NCI-H345 treated with DMSO at 0.1 percent for 48 hours (cell line): ENCODE results near the gene MARK1.
"Not testable (repeated sequence)": the region's sequence is repeated elsewhere in the genome, so short reads cannot be mapped to it uniquely, and the experiment has no call there.

Experiments used
- DNase-seq: peaks from one replicate; lab custom pipeline; 2025; ENCODE audit not compliant: unreplicated experiment; lab: John Stamatoyannopoulos, UW

Gene MARK1

DNA sequence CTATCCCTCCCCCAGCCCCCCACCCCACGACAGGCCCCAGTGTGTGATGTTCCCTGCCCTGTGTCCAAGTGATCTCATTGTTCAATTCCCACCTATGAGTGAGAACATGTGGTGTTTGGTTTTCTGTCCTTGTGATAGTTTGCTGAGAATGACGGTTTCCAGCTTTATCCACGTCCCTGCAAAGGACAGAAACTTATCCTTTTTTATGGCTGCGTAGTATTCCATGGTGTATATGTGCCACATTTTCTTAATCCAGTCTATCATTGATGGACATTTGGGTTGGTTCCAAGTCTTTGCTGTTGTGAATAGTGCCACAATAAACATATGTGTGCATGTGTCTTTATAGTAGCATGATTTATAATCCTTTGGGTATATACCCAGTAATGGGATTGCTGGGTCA lies 77.7 kb downstream of the MARK1 start:
- not testable (repeated sequence) for DNase-seq

DNA sequence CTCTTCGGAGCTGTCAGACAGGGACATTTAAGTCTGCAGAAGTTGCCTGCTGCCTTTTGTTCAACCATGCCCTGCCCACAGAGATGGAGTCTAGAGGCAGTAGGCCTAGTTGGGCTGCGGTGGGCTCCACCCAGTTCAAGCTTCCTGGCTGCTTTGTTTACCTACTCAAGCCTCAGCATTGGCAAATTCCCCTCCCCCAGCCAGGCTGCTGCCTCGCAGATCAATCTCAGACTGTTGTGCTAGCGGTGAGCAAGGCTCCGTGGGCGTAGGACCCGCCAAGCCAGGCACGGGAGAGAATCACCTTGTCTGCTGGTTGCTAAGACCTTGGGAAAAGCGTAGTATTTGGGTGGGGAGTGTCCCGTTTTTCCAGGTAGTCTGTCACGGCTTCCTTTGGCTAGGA lies 83.2 kb downstream of the MARK1 start:
- not testable (repeated sequence) for DNase-seq

DNA sequence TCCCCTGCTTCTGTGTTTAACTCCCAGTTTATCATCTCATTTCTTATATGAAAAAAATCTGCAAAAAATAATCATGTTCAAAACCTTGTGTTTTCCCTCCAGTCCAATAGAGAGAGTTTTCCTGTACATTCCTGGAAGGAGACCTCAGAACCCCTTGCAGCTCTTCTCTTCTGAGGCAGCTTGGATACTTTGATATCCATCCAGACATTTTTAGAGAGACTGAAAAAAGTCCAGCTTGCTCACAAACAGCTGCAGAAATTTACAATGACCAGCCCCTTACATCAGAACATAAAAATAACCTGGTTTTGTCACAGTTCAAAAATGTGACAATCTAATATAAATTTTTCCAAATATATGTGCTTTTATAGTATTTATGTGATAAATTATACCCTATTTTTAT lies 88.9 kb downstream of the MARK1 start:
- no peak for DNase-seq

DNA sequence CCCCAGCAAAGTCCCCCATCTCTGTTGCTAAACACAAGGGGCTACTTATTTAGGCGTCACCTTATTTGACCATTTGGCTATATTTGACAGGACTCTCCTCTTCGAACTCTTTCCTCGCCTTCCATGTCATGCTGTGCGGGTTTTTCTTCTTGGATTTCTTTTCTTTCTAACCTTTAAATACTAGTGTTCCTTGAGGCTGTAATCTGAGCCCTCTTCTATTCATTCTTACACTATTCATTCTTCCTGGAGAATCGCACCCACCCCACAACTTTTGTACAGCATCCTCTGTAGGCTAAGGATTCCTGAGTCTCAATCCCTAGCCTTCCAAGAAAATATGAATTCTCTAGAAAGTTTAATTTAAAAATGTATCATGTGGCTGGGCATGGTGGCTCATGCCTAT lies 100.5 kb downstream of the MARK1 start:
- DNase-seq: no peak

DNA sequence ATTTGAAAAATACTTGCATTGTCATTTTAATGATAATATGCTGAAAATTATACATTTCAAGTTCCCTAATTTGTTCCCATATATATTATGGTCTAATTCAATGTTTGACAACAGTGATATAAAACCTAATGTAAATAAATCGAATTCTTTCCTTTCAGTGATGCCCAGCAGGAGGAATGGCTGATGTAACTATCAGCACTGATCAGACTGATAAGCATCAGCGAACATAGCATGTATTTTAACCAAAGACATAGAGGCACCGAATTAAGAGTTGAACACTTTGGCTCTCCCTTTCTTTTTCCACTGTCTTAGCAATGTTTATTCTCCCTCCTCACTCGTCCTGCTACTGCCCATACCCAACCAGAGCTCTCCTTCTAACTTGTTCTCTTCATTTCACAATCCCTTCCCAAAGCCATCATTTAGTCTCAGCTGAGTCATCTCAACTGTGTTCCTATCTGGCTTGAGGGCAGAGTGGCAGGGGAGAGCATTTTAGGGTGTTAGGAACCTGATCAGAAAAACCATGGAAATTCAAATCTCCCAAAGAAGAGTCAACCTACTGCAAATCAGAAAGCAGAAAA lies 103.4 kb downstream of the MARK1 start:
- no peak for DNase-seq

DNA sequence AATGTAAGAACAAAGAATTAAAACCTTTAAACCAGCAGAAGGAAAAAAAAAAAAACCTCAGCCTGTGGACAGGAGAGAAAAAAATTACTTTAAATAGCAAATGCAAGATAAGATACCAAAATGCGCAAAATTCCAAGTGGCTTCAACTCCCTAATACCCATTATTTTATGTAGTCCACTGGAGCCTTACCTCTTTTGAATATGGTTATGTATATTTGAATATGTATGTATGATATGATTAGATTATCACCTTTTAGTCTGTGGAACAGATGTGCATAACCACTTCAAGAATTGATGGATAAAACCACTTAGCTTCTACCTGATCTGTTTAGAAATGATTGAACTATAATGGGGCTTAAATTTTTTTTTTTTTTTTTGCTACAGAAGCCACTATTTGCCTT lies 109.8 kb downstream of the MARK1 start:
- DNase-seq: no peak

DNA sequence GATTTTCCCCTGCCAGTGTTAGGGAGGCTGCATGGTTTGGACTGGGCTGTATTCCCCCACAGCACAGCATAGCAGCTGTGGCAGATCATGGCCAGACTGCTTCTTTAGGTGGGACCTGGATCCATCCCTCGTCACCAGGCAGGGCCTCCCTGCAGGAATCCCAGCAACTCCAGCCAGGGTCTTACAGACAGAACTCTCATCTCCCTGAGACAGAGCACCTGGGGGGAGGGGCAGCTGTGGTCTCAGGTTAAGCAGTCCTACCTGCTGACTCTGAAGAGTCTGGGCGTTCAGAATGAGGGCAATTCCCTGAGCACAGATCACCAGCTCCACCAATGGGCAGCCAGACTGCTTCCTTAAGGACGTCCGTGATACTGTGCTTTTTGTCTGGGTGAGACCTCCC lies 114.3 kb downstream of the MARK1 start:
- DNase-seq: no peak

DNA sequence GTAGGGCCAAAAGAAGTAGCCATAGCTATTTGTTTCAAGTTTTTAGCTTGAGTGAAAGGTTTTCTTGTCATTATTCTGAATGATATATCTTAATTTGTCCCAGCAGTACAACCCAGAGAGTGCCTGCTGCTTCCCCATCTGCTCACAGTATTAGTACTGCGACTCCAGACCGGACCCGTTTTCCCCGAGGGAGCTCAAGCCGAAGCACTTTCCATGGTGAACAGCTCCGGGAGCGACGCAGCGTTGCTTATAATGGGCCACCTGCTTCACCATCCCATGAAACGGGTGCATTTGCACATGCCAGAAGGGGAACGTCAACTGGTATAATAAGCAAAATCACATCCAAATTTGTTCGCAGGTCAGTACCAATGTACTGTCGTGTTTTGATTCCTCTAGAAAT lies 125.1 kb downstream of the MARK1 start:
- DNase-seq: no peak

DNA sequence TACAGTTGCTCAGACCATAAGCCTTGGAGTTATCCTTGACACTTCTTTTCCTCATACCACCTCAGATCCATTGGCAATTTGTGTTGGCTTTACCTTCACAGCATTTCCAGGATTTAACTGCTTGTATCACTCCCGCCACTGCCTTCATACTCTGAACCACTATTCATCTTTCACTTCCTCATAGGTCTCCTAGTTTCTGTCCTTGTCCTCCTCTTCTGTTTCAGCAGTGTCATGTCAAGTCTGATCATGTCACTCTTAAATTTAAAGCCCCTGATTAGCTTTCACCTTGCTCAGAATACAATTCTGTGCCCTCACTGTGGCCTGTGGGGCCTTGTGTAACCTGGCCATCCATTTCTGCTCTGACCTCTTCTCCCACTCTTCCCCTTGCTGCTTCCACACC lies 127.6 kb downstream of the MARK1 start:
- no peak for DNase-seq

DNA sequence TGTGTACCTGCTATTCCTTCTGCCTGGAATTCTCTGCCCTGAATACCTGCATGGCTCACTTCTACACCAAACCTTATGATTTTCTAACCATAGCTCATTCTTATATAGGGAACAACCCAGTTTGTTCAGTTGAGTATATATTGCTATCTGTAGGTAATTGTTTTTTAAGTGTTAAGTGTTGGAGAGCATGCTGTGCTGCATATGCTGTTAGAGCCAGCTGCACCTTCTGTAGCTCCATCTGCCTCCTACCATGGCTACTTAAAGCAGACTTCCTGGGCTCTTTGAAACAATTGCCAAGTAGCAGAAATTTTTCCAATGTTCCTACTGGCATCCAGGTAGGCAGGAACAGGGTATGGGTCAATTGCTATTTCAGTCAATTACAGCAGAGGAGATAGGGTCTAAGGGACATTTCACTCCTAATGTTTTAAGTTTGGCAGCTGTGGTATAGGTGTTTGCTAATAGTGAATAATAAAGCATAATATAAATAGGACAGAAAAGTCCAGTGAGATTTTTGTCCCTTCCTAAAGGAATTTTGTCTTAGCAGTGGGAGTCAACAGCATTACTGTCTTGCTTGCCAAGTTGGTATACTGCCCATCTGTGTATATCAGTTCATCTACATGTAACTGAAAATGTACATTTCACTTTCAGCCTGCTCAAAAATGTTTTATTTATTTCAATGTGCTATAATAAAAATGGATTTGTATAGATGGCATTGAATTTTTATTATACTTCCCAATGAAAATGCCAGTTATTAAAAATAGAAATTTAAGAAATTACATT lies 128.2 kb downstream of the MARK1 start:
- no peak for DNase-seq

DNA sequence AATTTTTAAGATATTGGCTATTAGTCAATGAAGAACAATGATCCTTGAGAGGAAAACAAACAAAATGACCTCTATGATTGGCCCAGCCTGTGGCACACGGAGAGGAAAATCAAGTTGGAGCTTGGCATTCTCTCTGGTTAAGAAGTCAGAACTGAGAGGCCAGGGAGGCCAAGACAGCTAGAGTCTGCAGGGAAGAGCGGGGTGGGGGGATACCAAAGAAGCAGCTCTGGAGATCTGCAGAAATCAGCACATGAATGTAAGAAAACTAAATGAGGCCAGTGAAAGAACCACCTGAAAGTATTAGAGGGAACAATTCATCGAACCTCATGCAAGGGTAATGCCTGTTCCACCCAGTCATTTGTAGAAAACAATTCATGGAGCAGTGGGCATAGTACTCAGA lies 138.4 kb downstream of the MARK1 start:
- no peak for DNase-seq

DNA sequence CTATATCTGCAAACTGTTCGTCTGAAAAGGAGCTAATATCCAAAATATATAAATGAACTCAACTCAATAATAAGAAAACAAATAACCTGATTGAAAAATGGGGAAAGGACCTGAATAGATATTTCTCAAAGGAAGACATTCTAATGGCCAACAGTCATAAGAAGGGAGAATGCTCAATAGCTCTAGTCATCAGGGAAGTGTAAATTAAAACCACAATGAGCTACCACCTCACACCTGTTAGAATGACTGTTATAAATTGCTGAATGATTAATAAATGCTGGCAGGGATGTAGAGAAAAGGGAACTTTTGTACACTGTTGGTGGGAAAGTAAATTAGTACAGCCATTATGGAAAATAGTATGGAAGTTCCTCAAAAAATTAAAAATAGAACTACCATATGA lies 141.1 kb downstream of the MARK1 start:
- no peak for DNase-seq

DNA sequence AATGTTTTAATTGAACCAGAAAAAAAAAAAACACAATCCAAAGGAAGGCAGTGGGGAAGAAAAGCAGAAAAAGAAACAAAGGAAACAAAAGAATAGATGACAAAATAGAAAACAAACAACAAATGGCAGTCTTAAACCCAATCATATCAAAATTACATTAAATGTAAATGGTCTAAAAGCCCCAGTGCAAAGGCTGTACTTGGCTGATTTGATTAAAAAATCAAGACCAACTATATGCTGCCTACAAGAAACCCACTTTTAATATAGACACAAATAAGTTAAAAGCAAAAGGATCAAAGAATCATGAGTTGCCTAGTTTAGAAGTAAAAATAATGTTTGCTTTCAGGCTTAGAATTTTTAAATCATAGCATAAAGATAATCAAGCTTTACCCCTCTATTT lies 142.4 kb downstream of the MARK1 start:
- no peak for DNase-seq

DNA sequence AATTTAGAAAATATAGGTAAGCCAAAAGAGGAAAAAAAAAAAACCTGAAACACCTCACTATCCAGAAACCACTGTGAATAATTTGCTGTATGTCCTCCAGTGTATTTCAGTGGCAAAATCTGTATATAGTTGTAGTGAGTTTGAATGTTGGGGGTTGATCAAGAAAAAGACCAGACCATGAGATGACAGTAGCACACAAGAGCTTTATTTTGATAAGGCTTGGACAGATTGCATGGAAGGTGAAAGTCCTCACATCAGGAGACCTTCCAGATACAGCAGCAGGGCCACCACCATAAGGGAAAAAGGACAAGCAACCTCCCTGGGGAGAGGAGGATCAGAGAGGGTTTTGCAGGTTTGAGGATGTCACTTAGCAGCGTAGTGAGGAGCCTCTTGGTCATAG lies 146.0 kb downstream of the MARK1 start:
- DNase-seq: no peak

DNA sequence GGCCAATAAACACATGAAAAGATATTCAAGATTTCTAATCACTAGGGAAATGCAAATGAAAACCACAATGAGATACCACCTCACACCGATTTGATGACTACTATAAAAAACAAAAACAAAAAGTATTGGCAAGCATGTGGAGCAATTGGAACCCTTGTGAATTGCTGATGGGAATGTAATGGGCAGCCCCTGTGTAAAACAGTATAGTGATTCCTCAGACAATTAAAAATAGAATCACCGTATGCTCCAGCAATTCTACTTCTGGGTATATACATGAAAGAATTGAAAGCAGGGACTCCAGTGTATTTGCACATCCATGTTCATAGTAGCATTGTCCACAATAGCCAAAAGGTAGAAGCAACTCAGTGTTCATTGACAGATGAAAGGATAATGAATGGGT lies 149.3 kb downstream of the MARK1 start:
- DNase-seq: no peak

DNA sequence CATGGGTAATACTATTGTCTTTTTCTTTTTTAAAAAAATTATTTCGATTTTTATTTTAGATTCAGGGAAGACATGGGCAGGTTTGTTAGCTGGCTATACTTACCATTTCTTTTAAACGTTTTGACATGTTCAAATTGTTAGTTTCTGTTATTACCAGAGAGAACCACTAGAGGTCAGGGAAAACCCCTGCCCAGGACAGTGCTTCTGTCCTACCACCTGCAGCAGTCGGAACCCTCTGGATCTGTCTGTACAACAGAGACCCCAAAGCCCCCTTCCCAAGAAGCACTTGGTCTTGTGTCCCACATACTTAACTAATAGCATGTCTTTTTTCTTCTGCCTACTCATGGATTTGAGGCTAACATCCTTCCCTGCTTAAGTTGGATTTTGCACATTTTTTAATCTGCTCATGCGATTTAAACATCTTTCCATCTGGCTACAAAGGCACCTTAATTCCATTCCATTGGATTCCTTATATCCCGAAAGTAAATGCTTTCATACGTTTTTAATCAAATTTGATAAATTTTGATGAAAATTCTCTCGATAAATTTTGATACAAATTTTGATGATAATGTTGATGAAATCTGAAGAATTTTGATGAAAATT lies 152.2 kb downstream of the MARK1 start:
- peak; percentile 36 for DNase-seq

DNA sequence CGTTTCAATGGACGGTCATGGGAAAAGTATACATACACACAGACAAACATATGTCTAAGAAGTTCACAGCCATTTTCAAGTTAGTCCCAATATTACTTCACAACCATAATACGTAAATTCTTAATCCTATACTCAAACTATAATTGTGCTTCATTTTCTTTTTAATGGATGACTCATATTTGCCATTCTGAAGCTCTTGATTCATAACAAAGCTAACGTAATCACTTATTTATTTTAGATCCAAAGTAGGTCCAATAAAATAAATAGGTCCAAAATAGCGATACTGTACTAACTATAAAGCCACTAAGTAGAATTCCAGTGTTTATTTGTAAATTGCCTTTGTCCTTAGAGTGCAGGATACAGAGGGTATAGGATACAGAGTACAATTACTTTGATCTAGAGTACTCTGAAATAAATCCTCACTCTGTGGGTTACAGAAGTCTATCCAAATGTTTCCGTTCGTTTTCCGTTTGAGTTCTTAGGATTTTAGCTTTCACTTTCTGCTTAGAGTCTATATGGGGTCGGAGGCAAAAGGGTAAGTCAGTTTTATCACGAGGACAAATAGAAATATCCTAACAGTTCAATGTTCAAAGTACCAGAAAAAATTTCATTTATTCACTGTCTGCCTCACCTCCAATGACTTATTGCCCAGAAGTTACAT lies 153.4 kb downstream of the MARK1 start:
- DNase-seq: no peak

DNA sequence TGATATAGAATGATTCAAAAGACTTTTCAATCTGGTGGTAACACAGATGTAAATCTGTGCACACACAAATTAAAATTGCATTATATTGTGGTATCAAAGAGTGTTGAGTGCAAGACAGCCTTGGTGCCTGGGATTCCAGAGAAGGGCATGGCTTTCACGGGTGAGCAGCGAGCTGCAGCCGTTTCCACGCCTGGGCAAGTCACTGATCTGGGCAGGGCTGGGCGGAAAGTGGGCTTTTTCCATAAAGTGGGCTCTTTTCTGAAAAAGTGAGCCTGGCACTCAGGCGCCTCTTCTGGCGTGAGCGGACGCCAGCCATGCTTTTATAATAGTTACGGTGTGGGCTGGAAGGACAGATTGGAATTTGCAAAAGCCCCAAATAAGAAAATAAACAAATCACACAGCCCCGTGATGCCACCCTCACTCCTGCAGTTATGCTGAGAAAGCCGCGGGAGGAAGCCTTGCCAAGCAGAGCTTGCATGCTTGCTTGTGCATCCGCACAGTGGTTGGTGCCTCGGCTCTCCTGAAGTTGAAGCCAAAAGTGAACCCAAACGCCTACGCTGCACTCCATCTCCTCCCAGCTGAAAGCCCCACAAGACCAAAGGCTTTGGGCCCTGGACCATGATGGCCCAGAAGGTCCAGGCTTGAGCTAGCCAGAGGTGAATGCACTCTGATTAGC lies 155.1 kb downstream of the MARK1 start:
- no peak for DNase-seq

DNA sequence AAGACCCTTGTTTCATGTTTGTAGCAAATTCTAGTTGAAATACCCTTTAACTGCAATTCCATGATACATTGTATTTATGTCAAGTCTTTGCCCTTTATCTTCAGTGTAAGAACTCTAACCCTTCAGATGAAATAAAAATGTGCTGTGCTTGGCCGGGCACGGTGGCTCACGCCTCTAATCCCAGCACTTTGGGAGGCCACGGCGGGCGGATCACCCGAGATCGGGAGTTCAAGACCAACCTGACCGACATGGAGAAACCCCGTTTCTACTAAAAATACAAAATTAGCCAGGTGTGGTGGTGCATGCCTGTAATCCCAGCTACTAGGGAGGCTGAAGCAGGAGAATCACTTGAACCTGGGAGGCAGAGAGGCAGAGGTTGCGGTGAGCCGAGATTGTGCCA lies 155.8 kb downstream of the MARK1 start:
- not testable (repeated sequence) for DNase-seq

DNA sequence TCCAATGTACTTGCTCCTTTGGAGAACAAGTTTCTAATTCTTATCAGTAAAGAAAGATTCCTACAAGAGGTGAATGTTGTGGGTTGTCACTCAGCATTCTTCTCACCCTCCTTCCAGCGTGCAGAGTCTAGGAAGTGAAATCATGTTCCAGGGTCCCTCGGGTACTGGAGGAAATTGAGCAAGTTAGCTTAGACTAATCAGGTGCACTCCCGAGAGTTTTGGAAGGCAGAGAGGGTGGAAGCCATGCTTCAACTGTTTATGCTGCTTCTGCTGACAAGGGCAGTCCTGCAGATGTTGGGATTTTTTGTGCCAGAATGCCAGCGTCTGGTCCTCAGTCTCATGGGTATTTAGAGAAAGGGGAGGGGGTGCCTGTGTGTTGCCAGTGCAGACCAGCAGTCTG lies 157.0 kb downstream of the MARK1 start:
- no peak for DNase-seq

DNA sequence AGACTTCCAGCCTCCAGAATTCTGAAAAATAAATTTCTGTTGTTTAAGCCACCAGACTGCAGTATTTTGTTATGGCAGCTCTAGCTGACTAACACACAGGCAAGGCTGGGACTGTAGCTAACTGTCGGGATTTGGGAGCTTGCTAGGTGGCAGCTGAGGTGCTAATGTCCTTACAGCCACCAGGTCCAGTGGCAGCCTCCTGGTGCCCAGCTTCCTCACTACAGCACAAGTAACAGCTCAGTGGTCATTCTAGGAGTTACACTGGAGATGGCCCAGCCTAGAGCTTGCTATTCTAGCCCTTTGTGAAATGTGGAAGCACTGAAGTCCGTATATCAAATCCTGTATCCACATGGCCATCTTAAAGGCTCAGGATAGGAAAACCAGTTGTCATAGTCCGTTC lies 157.9 kb downstream of the MARK1 start:
- no peak for DNase-seq

DNA sequence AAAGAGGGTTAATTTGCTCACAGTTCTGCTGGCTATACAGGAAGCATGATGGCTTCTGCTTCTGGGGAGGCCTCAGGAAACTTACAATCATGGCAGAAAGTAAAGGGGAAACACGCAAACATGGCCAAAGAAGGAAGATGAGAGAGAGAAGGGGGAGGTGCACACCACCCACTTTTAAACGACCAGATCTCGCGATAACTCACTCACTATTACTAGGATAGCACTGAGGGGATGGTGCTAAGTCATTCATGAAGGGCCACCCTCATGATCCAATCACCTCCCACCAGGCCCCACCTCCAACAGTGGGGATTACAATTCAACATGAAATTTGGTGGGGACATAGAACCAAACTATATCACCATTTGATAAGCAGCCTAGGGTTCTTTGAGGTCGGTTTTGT lies 159.9 kb downstream of the MARK1 start:
- no peak for DNase-seq
